ENCODE results near the gene ARHGAP26. TPM values are rescaled to one million over a fixed set of nuclear protein-coding genes. Genes with fewer than 3 reads are reported as not detected.

The ARHGAP26 gene
- total and polyA plus RNA-seq, 2 of the 4 experiments (the other 2 are of a cell fraction), result 0.54 to 0.56 TPM

- Histone ChIP-seq H2BK120ac (ENCODE audit: low read depth, low read length) (no peak overlapping the region), H3K4me1 (ENCODE audit: control insufficient read depth, insufficient read depth, low read length) (peaks cover 10% of the 10 kb centered on the region), H3K9me1 (ENCODE audit: insufficient read depth, low read length) (peaks cover 7% of the 10 kb centered on the region), H2BK15ac (ENCODE audit: low read depth, low read length) (no peak overlapping the region; the same call in 2 of the 3 replicates), H4K8ac (ENCODE audit: low read depth in 2 of 2, low read length in 2 of 2) (no peak overlapping the region), H2AK9ac (replicated peaks; ENCODE audit: low read depth, low read length, poor library complexity) (no peak overlapping the region), H2BK5ac (ENCODE audit: low read depth, low read length, poor library complexity, severe bottlenecking) (no peak overlapping the region), H3K4me3 (ENCODE audit: insufficient read depth, low read depth, low read length) (no peak overlapping the region), H3K9ac (ENCODE audit: low read depth, low read length) (no peak overlapping the region), H3K27me3 (ENCODE audit: control insufficient read depth, insufficient read depth, low read length) (no peaks in the 10 kb centered on the region; the same call in 1 of the 2 replicates), H3K79me1 (ENCODE audit: low read depth in 1 of 2, low read length in 2 of 2) (no peaks in the 10 kb centered on the region; a peak in 1 of 4 replicates), H4K91ac (ENCODE audit: insufficient read depth, low read depth, low read length) (no peak overlapping the region; the same call in 1 of the 2 replicates), H3K18ac (ENCODE audit: low read depth, low read length) (peak overlapping the region; percentile 61; the same call in 1 of the 2 replicates), H4K5ac (ENCODE audit: low read depth, low read length) (no peak overlapping the region), H3K9me3 (ENCODE audit: control insufficient read depth, insufficient read depth, low read length) (no peaks in the 10 kb centered on the region), H2AK5ac (ENCODE audit: low read depth, low read length) (no peak overlapping the region; the same call in 1 of the 2 replicates), H2AFZ (replicated peaks; ENCODE audit: low read length, poor library complexity) (no peak overlapping the region), H3K4me2 (ENCODE audit: low read depth, low read length) (peak overlapping the region; percentile 91), H3K23ac (ENCODE audit: low read depth, low read length) (no peak overlapping the region), H3K27ac (ENCODE audit: insufficient read depth, low read length) (no peak overlapping the region), H3K56ac (ENCODE audit: extremely low read depth, insufficient read depth, low read length) (no peak overlapping the region), H4K20me1 (ENCODE audit: insufficient read depth, low read length) (no peaks in the 10 kb centered on the region), H3K4ac (ENCODE audit: low read depth, low read length) (peak overlapping the region; percentile 67; the same call in 1 of the 2 replicates), H3K14ac (replicated peaks; ENCODE audit: low read depth, low read length) (no peak overlapping the region), H3K36me3 (ENCODE audit: control insufficient read depth, insufficient read depth, low read length) (no peaks in the 10 kb centered on the region), H2BK20ac (ENCODE audit: low read depth, low read length) (peak overlapping the region; percentile 69; the same call in 1 of the 2 replicates)
- no TSS peak for BruUV-seq (replicated peaks)
- ChIA-PET CTCF (interaction anchor here (0.7 to 1.1 kb wide), 2 partner anchors 12 to 296 kb away, joined by 3 read pairs; no protein-coding TSS in a partner anchor), POLR2A (ENCODE audit: unreplicated experiment) (no interaction called here)
- in situ Hi-C loops (cut with MboI; ENCODE audit: low sequenced_read_pairs) (loop anchor here (25.0 kb wide), 1 partner anchor 1261 kb away; the partner anchor contains the start of genes KCTD16 and YIPF5), dilution Hi-C loops (cut with HindIII; ENCODE audit: low sequenced_read_pairs, unreplicated experiment) (no loop called here), intact Hi-C loops (cut with micrococcal nuclease) (no loop called here)
- WGBS, 2 experiments (ENCODE audit: extremely low coverage in 2 of 2, insufficient read length in 1 of 2), result no CpG with 5 or more reads among the region's 5 CpGs
- ATAC-seq (ENCODE audit: low read depth) (peak; percentile 90), DNase-seq (peak; percentile 97)
- TF ChIP-seq CTCF (conservative IDR thresholded peaks at IDR 0.05; ENCODE audit: low read depth, low read length) (no peak), MAZ (IDR thresholded peaks at IDR 0.05; ENCODE audit: borderline replicate concordance, low read depth, low read length) (peak; percentile 46; the same call in 1 of the 2 replicates), FOS (IDR thresholded peaks at IDR 0.05; ENCODE audit: low read depth, low read length) (0 out of 2 replicates have a peak, but pooled peaks have one; percentile 24), BHLHE40 (IDR thresholded peaks at IDR 0.05; ENCODE audit: low read depth, low read length) (no peak), ELK1 (IDR thresholded peaks at IDR 0.05; ENCODE audit: borderline replicate concordance, low read depth, low read length) (no peak)
Observed at GRCh38 chr5:142900927-142901326, 130.8 kb downstream of the ARHGAP26 start.
